Kidney epithelial cell (primary cell): ENCODE measurements around the gene GNS. TPM values are rescaled to one million over a fixed set of nuclear protein-coding genes. Genes with fewer than 3 reads are reported as not detected.

Source experiments
- DNase-seq: peaks from one replicate; pipeline ENCODE4 v3.0.0-alpha.2; 2010; ENCODE audit warnings: low read depth
- H3K27me3 ChIP-seq: 2 replicates; pipeline ENCODE4 v1.6.0; 2011; ENCODE audit warnings: low read length; ENCODE audit not compliant: control insufficient read depth, insufficient read depth
- H3K36me3 ChIP-seq: 2 replicates; pipeline ENCODE4 v1.5.1; 2011; ENCODE audit warnings: low read length; ENCODE audit not compliant: control insufficient read depth, insufficient read depth
- H3K4me3 ChIP-seq: 2 replicates; pipeline ENCODE4 v1.5.1; 2011; ENCODE audit warnings: low read depth, mild to moderate bottlenecking, control low read depth, low read length
- CTCF ChIP-seq: IDR thresholded peaks from 2 replicates; pipeline ENCODE4 v1.5.1; 2011; ENCODE audit warnings: mild to moderate bottlenecking, moderate library complexity, low read length, control low read depth, inconsistent platforms; ENCODE audit not compliant: insufficient read depth, poor library complexity, severe bottlenecking
- total RNA-seq: library from RNA; depleted of rRNA; stranded (reverse); fragments of >200 nt; gene quantifications from 2 replicates; pipeline ENCODE4 v1.2.3, GENCODE V29; 2015

Gene GNS
- total RNA-seq, 1 donor from 2014 or later: 120 TPM

GRCh38 chr12:64744422-64745258 is 14.6 kb downstream of the GNS start:
- no peak for DNase-seq
- Histone ChIP-seq H3K4me3 (no peak overlapping the region), H3K27me3 (no peaks in the 10 kb centered on the region), H3K36me3 (no peaks in the 10 kb centered on the region)
- TF ChIP-seq CTCF: no peak

GRCh38 chr12:64743206-64743605 is 16.0 kb downstream of the GNS start:
- H3K4me3 ChIP-seq: no peak overlapping the region
- DNase-seq: no peak
- no peaks in the 10 kb centered on the region for H3K36me3 ChIP-seq
- TF ChIP-seq CTCF: no peak
- no peaks in the 10 kb centered on the region for H3K27me3 ChIP-seq

GRCh38 chr12:64742416-64742815 is 16.8 kb downstream of the GNS start:
- Histone ChIP-seq H3K4me3 (no peak overlapping the region), H3K27me3 (no peaks in the 10 kb centered on the region), H3K36me3 (no peaks in the 10 kb centered on the region)
- TF ChIP-seq CTCF: no peak
- DNase-seq: no peak

GRCh38 chr12:64740646-64741045 is 18.6 kb downstream of the GNS start:
- H3K4me3 ChIP-seq: no peak overlapping the region
- no peaks in the 10 kb centered on the region for H3K27me3 ChIP-seq
- no peak for TF ChIP-seq CTCF
- H3K36me3 ChIP-seq: no peaks in the 10 kb centered on the region
- no peak for DNase-seq

- no peak for DNase-seq
- TF ChIP-seq CTCF: no peak
- Histone ChIP-seq H3K4me3 (no peak overlapping the region), H3K36me3 (no peaks in the 10 kb centered on the region), H3K27me3 (no peaks in the 10 kb centered on the region)
Observed at GRCh38 chr12:64739778-64740177, 19.4 kb downstream of the GNS start.

GRCh38 chr12:64737539-64737938 is 21.7 kb downstream of the GNS start:
- Histone ChIP-seq H3K36me3 (no peaks in the 10 kb centered on the region), H3K27me3 (no peaks in the 10 kb centered on the region), H3K4me3 (no peak overlapping the region)
- DNase-seq: no peak
- TF ChIP-seq CTCF: no peak
